ENCODE results near the gene SPRY1.

SPRY1 gene

GRCh38 chr4:123412091-123412505 lies 15.5 kb downstream of the SPRY1 start:
- DNase-seq: no peak

GRCh38 chr4:123412700-123413512 lies 16.3 kb downstream of the SPRY1 start:
- DNase-seq: no peak

GRCh38 chr4:123415576-123415975 lies 19.0 kb downstream of the SPRY1 start:
- DNase-seq: no peak

- DNase-seq: no peak
These were observed 19.4 kb downstream of the SPRY1 start for GRCh38 chr4:123415977-123416376.

GRCh38 chr4:123417813-123418212 lies 21.2 kb downstream of the SPRY1 start:
- no peak for DNase-seq

- DNase-seq: no peak
These were observed 21.8 kb downstream of the SPRY1 start for GRCh38 chr4:123418351-123418931.

- no peak for DNase-seq
These were observed 23.5 kb downstream of the SPRY1 start for GRCh38 chr4:123419885-123420755.

- DNase-seq: no peak
These were observed 24.8 kb downstream of the SPRY1 start for GRCh38 chr4:123421227-123421936.

GRCh38 chr4:123421937-123422781 lies 25.6 kb downstream of the SPRY1 start:
- no peak for DNase-seq

- DNase-seq: no peak
These were observed 27.2 kb downstream of the SPRY1 start for GRCh38 chr4:123423819-123424218.

GRCh38 chr4:123427951-123428350 lies 31.4 kb downstream of the SPRY1 start:
- no peak for DNase-seq

- DNase-seq: no peak
These were observed 33.4 kb downstream of the SPRY1 start for GRCh38 chr4:123430031-123430430.

GRCh38 chr4:123430501-123430900 lies 33.9 kb downstream of the SPRY1 start:
- DNase-seq: no peak

- no peak for DNase-seq
These were observed 37.0 kb downstream of the SPRY1 start for GRCh38 chr4:123433573-123433972.

GRCh38 chr4:123433976-123434375 lies 37.4 kb downstream of the SPRY1 start:
- no peak for DNase-seq

- no peak for DNase-seq
These were observed 38.9 kb downstream of the SPRY1 start for GRCh38 chr4:123435246-123436113.

- no peak for DNase-seq
These were observed 41.4 kb downstream of the SPRY1 start for GRCh38 chr4:123438031-123438430.

- DNase-seq: no peak
These were observed 47.0 kb downstream of the SPRY1 start for GRCh38 chr4:123443401-123444289.

- DNase-seq: peak; percentile 20
These were observed 47.7 kb downstream of the SPRY1 start for GRCh38 chr4:123444290-123444731.

Data from NCI-H2171 treated with DMSO at 0.1 percent for 48 hours (cell line).